Large intestine (tissue), 12 donors: ENCODE data around the gene REPS1. TPM values are rescaled to one million over a fixed set of nuclear protein-coding genes. Genes with fewer than 3 reads are reported as not detected.
"Not testable (repeated sequence)": the region's sequence is repeated elsewhere in the genome, so short reads cannot be mapped to it uniquely, and the experiment has no call there.

ENCODE experiments used
- DNase-seq, 2 donors: peaks; one replicate each; pipeline versions ENCODE4 v3.0.0 to v3.0.0-alpha.2; 2013
- H3K27ac ChIP-seq: one replicate; pipeline ENCODE4 v1.5.1; 2013; ENCODE audit warnings: low read length
- H3K27me3 ChIP-seq: 2 replicates; pipeline ENCODE4 v1.6.1; 2013; ENCODE audit warnings: low read length; ENCODE audit not compliant: control insufficient read depth, insufficient read depth
- H3K36me3 ChIP-seq: 2 replicates; pipeline ENCODE4 v1.6.1; 2013; ENCODE audit warnings: low read length; ENCODE audit not compliant: control insufficient read depth, insufficient read depth
- H3K4me1 ChIP-seq: one replicate; pipeline ENCODE4 v1.6.1; 2013; ENCODE audit warnings: low read length; ENCODE audit not compliant: control insufficient read depth, insufficient read depth
- H3K4me3 ChIP-seq: one replicate; pipeline ENCODE4 v1.5.1; 2013; ENCODE audit warnings: low read length
- H3K9me3 ChIP-seq: one replicate; pipeline ENCODE4 v1.6.1; 2013; ENCODE audit warnings: mild to moderate bottlenecking, low read depth, low read length, moderate library complexity; ENCODE audit not compliant: control insufficient read depth
- WGBS: methylation state at CpG from one replicate; pipeline ENCODE4 v1.1.5; 2013; ENCODE audit warnings: low lambda C conversion rate; ENCODE audit not compliant: insufficient coverage; 5-methylcytosine and 5-hydroxymethylcytosine counted together
- long read RNA-seq, 11 donors: transcript quantifications; one replicate each; lab custom pipeline, GENCODE V29; 2026
- polyA plus RNA-seq: library from polyadenylated mRNA; unstranded; fragments of 120-200 nt; gene quantifications from one replicate; pipeline ENCODE4 v1.2.1, GENCODE V29; 2013

Gene REPS1
- 49.2 TPM for polyA plus RNA-seq
- long read RNA-seq, donor 1, full-length matches to known transcripts: 4 of 4 reads
- long read RNA-seq, donor 1, partial matches to known transcripts: 0 of 4 reads
- long read RNA-seq, donor 1, other reads (novel, unspliced or antisense): 0 of 4 reads
- long read RNA-seq, donor 2, partial matches to known transcripts: 5 of 8 reads
- long read RNA-seq, donor 2, other reads (novel, unspliced or antisense): 0 of 8 reads
- long read RNA-seq, donor 3, full-length matches to known transcripts: 6 of 6 reads
- long read RNA-seq, donor 3, partial matches to known transcripts: 0 of 6 reads
- long read RNA-seq, donor 3, other reads (novel, unspliced or antisense): 0 of 6 reads
- long read RNA-seq, donor 4: 0 reads
- long read RNA-seq, donor 5, full-length matches to known transcripts: 4 of 4 reads
- long read RNA-seq, donor 5, partial matches to known transcripts: 0 of 4 reads
- long read RNA-seq, donor 5, other reads (novel, unspliced or antisense): 0 of 4 reads
- long read RNA-seq, donor 6, full-length matches to known transcripts: 3 of 8 reads
- long read RNA-seq, donor 6, partial matches to known transcripts: 5 of 8 reads
- long read RNA-seq, donor 6, other reads (novel, unspliced or antisense): 0 of 8 reads
- long read RNA-seq, donor 7, full-length matches to known transcripts: 1 of 1 reads
- long read RNA-seq, donor 7, partial matches to known transcripts: 0 of 1 reads
- long read RNA-seq, donor 7, other reads (novel, unspliced or antisense): 0 of 1 reads
- long read RNA-seq, donor 8, full-length matches to known transcripts: 6 of 12 reads
- long read RNA-seq, donor 8, partial matches to known transcripts: 6 of 12 reads
- long read RNA-seq, donor 8, other reads (novel, unspliced or antisense): 0 of 12 reads
- long read RNA-seq, donor 9, partial matches to known transcripts: 5 of 7 reads
- long read RNA-seq, donor 9, other reads (novel, unspliced or antisense): 0 of 7 reads
- long read RNA-seq, donor 10, full-length matches to known transcripts: 6 of 6 reads
- long read RNA-seq, donor 10, partial matches to known transcripts: 0 of 6 reads
- long read RNA-seq, donor 10, other reads (novel, unspliced or antisense): 0 of 6 reads
- long read RNA-seq, donor 11, full-length matches to known transcripts: 3 of 3 reads
- long read RNA-seq, donor 11, partial matches to known transcripts: 0 of 3 reads
- long read RNA-seq, donor 11, other reads (novel, unspliced or antisense): 0 of 3 reads

GRCh38 chr6:138987643-138988468 lies at the start of gene REPS1:
TSS of gene REPS1 (minus strand) at chr6:138988253. CDS start at chr6:138987682, 571 bp downstream.
- Histone ChIP-seq H3K27ac (peak within 1 kb of the TSS; percentile 84), H3K9me3 (no peaks in the 10 kb centered on the region), H3K36me3 (no peaks in the 10 kb centered on the region), H3K27me3 (no peaks in the 10 kb centered on the region), H3K4me3 (peak within 1 kb of the TSS; percentile 84), H3K4me1 (peaks cover 20% of the 10 kb centered on the region)
- WGBS: no CpG with 5 or more reads among the region's 105 CpGs
- DNase-seq: peak; percentile 87 to 90

GRCh38 chr6:139037490-139037889 lies 49.4 kb upstream of the REPS1 start:
- Histone ChIP-seq H3K36me3 (peaks cover 36% of the 10 kb centered on the region), H3K4me3 (no peak overlapping the region), H3K27ac (no peak overlapping the region), H3K27me3 (no peaks in the 10 kb centered on the region), H3K4me1 (no peaks in the 10 kb centered on the region), H3K9me3 (no peaks in the 10 kb centered on the region)
- WGBS: 90% methylated on average over 1 of the region's 5 CpGs
- no peak for DNase-seq

DNA sequence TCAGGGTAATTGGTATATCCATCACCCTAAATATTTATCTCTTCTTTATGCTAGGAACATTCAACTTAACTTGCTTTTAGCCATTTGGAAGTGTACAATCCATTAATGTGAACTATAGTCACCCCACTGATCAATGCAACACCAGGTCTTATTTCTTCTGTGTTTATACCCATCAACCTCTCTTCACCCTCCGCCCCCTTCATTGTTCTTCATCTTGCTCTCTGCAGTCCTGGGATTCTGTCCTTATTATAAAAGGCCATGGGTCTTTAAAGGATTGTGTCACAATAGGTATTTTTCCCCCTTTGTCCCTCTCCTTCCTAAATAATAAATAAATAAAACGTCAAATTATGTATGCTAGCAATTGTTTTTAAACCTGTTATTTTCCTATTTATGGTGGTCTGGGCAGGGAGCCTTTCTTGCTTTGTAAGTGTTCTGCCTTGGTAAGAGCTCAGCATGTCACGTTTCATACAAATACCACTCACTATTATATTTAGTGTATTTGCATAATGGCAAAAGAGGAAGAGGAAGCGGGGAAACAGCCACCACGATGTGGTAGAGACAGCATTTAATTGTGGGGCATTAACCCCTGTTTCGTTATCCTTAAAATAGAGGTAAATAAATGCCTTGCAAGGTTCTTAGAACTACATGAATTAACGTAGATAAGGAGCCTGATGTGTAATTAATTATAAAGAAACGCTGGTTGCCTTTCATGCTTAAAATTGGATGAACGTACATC lies 42.3 kb upstream of the REPS1 start:
- Histone ChIP-seq H3K4me1 (peaks cover 4% of the 10 kb centered on the region), H3K27me3 (no peaks in the 10 kb centered on the region), H3K27ac (no peak overlapping the region), H3K9me3 (no peaks in the 10 kb centered on the region), H3K36me3 (peaks cover 13% of the 10 kb centered on the region), H3K4me3 (peak overlapping the region; percentile 89)
- DNase-seq: no peak
- 68% methylated on average over 2 of the region's 9 CpGs for WGBS

DNA sequence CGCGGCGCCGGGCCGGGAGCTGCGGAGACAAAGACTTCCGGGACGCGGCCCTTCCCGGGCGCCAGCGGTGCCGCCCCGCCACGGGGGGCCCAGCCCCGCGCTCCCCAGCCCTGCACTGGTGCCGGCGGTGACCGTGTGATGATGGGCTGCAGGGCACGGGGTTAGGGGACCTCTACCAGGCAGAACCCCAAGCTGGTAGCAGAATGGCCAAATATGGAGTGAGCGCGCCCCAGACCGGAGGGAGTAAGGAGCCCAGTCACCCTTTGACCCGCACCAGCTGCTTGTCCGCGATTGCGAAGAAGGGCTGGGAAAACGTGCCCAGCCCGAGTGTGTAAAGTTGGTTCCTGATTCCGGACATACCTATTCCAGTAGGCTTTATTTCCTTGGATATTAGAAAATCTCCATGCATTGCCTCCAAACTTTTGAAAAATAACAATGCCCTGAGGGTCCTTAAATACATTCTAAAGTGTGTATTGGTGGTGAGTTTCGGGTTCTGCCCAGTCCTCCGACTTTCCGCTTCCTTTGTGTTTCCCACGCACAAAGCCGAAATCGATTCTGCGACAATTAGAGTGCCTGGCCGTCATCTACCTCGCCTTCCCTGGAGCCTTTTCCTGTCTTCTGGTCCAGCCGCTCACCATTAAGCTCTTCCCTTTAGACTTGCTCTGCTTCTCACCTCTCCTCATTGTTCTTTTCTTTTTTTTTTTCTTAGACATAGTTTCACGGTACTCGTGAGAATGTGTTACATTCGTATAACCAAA lies 41.6 kb upstream of the REPS1 start:
- Histone ChIP-seq H3K36me3 (peaks cover 9% of the 10 kb centered on the region), H3K9me3 (no peaks in the 10 kb centered on the region), H3K4me1 (peaks cover 4% of the 10 kb centered on the region), H3K4me3 (peak overlapping the region; percentile 89), H3K27ac (peak overlapping the region; percentile 92), H3K27me3 (no peaks in the 10 kb centered on the region)
- DNase-seq: peak; percentile 57 to 82
- 11% methylated on average over 2 of the region's 44 CpGs for WGBS

GRCh38 chr6:139028658-139029469 lies 40.8 kb upstream of the REPS1 start, which contains the start of gene ABRACL:
TSS of gene ABRACL (plus strand) at chr6:139028745. CDS start at chr6:139034161, 5,416 bp downstream.
- Histone ChIP-seq H3K36me3 (peaks cover 5% of the 10 kb centered on the region), H3K9me3 (no peaks in the 10 kb centered on the region), H3K4me3 (peak within 1 kb of the TSS; percentile 89), H3K27ac (peak within 1 kb of the TSS; percentile 92), H3K4me1 (peaks cover 4% of the 10 kb centered on the region), H3K27me3 (no peaks in the 10 kb centered on the region)
- WGBS: no CpG with 5 or more reads among the region's 77 CpGs
- DNase-seq: peak; percentile 58 to 87

DNA sequence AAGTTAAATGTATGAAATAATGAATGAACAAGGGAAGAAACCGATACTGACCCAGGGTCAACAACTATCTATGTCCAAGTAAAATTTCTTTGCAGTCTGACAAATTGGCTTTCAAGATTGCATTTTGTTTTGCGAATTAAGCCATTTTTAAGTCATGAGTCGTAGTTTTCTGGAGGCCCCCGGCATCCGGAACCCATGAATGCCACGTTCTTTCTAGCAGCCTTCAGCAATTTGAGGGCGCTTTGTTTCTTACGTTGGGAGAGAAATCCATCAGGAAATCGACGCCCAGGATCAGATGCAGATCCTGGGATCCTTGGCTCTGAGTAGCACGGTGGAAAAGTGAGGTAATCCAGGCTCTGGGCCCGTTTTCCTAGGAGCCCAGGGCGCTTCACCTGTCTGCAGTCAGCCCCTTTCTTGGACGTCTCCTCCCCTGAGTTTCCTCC lies 40.2 kb upstream of the REPS1 start:
- H3K27ac ChIP-seq: peak overlapping the region; percentile 92

GRCh38 chr6:139027620-139028182 lies 39.6 kb upstream of the REPS1 start:
- H3K36me3 ChIP-seq: no peaks in the 10 kb centered on the region
- H3K27ac ChIP-seq: peak overlapping the region; percentile 92
- no peaks in the 10 kb centered on the region for H3K9me3 ChIP-seq
- peak overlapping the region; percentile 89 for H3K4me3 ChIP-seq
- peak; percentile 57 to 81 for DNase-seq
- H3K4me1 ChIP-seq: peaks cover 4% of the 10 kb centered on the region
- no peaks in the 10 kb centered on the region for H3K27me3 ChIP-seq
- WGBS: 0% methylated on average over 1 of the region's 10 CpGs

More for the DNA sequence above, 40.2 kb upstream of the REPS1 start:
- Histone ChIP-seq H3K4me1 (peaks cover 4% of the 10 kb centered on the region), H3K27me3 (no peaks in the 10 kb centered on the region), H3K4me3 (peak overlapping the region; percentile 89), H3K9me3 (no peaks in the 10 kb centered on the region), H3K36me3 (no peaks in the 10 kb centered on the region)
- no peak for DNase-seq
- 20% methylated on average over 1 of the region's 14 CpGs for WGBS

DNA sequence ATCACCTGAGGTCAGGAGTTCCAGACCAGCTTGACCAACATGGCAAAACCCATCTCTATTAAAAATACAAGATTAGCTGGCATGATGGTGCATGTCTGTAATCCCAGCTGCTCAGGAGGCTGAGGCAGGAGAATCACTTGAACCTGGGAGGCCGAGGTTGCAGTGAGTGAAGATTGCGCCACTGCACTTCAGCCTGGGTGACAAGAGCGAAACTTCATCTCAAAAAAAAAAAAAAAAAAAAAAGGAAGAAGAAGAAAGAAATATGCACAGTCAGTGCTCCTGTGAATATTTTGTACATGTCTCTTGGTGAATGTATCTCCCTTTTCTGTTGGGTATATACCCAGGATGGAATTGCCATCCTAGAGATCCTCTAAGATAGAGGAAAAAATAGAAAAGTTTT lies 37.4 kb upstream of the REPS1 start:
- H3K4me1 ChIP-seq, H3K27ac ChIP-seq, H3K9me3 ChIP-seq, H3K27me3 ChIP-seq, DNase-seq, H3K36me3 ChIP-seq, H3K4me3 ChIP-seq: not testable (repeated sequence)
- 100% methylated on average over 2 of the region's 3 CpGs for WGBS
